NCI-H345 treated with DMSO at 0.1 percent for 48 hours (cell line): ENCODE measurements around the gene FAM168A.

Source experiments
- DNase-seq: peaks from one replicate; lab custom pipeline; 2025; ENCODE audit not compliant: unreplicated experiment; lab: John Stamatoyannopoulos, UW

The FAM168A gene

GRCh38 chr11:73597956-73598718 is at the start of gene FAM168A:
TSS of gene FAM168A (minus strand) at chr11:73598112. CDS start at chr11:73468474, 129,638 bp downstream.
- peak; percentile 93 for DNase-seq

GRCh38 chr11:73647459-73648100 is 49.7 kb upstream of the FAM168A start:
- peak; percentile 95 for DNase-seq

GRCh38 chr11:73645972-73646631 is 48.2 kb upstream of the FAM168A start, which contains the start of gene PLEKHB1:
TSS of gene PLEKHB1 (plus strand) at chr11:73646581. CDS start at chr11:73646609, 28 bp downstream.
- DNase-seq, result no peak

GRCh38 chr11:73645121-73645969 is 47.4 kb upstream of the FAM168A start:
- no peak for DNase-seq

GRCh38 chr11:73641668-73642067 is 43.8 kb upstream of the FAM168A start:
- DNase-seq, result no peak

GRCh38 chr11:73640592-73640991 is 42.7 kb upstream of the FAM168A start:
- DNase-seq, result no peak

GRCh38 chr11:73637012-73637411 is 39.1 kb upstream of the FAM168A start:
- no peak for DNase-seq

GRCh38 chr11:73636249-73636648 is 38.3 kb upstream of the FAM168A start:
- no peak for DNase-seq

- no peak for DNase-seq
Measured at GRCh38 chr11:73635721-73636120, 37.8 kb upstream of the FAM168A start.

- DNase-seq, result no peak
Measured at GRCh38 chr11:73633999-73634398, 36.1 kb upstream of the FAM168A start.

GRCh38 chr11:73632996-73633395 is 35.1 kb upstream of the FAM168A start:
- DNase-seq, result no peak

- DNase-seq, result no peak
Measured at GRCh38 chr11:73629907-73630306, 32.0 kb upstream of the FAM168A start.

- DNase-seq, result peak; percentile 66
Measured at GRCh38 chr11:73625696-73626318, 27.9 kb upstream of the FAM168A start.

GRCh38 chr11:73623686-73624085 is 25.8 kb upstream of the FAM168A start:
- DNase-seq, result no peak

GRCh38 chr11:73622926-73623593 is 25.1 kb upstream of the FAM168A start:
- DNase-seq, result no peak

- DNase-seq, result no peak
Measured at GRCh38 chr11:73614591-73614990, 16.7 kb upstream of the FAM168A start.

GRCh38 chr11:73612601-73613140 is 14.8 kb upstream of the FAM168A start:
- no peak for DNase-seq

- peak; percentile 58 for DNase-seq
Measured at GRCh38 chr11:73598719-73599379, 937 bp upstream of the FAM168A start.

GRCh38 chr11:73597336-73597955 is 466 bp downstream of the FAM168A start:
- no peak for DNase-seq
